BE2C (cell line): ENCODE measurements around the gene ADGRD1.

ENCODE experiments used
- DNase-seq: peaks from one replicate; pipeline ENCODE4 v3.0.0-alpha.2; 2020
- H3K27me3 ChIP-seq: fragments of 250-450 bp; sonication (Bioruptor Pico); 2 replicates; pipeline ENCODE4 v1.5.1; 2020; ENCODE audit warnings: mild to moderate bottlenecking
- H3K36me3 ChIP-seq: fragments of 250-450 bp; sonication (Bioruptor Pico); 2 replicates; pipeline ENCODE4 v1.5.1; 2020; ENCODE audit warnings: mild to moderate bottlenecking
- H3K4me1 ChIP-seq: fragments of 250-450 bp; sonication (Bioruptor Pico); 2 replicates; pipeline ENCODE4 v1.5.1; 2020
- H3K4me3 ChIP-seq: 2 replicates; pipeline ENCODE4 v1.5.1; 2011; ENCODE audit warnings: low read depth, low read length
- H3K9me3 ChIP-seq: fragments of 250-450 bp; sonication (Bioruptor Pico); 2 replicates; pipeline ENCODE4 v1.5.1; 2020
- TF ChIP-seq, protein P1 (sequence below): IDR thresholded peaks from 2 replicates; pipeline ENCODE4 v1.5.1; 2012; ENCODE audit warnings: mild to moderate bottlenecking, low read depth, low read length

ADGRD1 gene

GRCh38 chr12:131051155-131051473 lies 97.4 kb downstream of the ADGRD1 start:
- Histone ChIP-seq H3K36me3 (no peaks in the 10 kb centered on the region), H3K4me1 (no peaks in the 10 kb centered on the region), H3K4me3 (no peak overlapping the region), H3K9me3 (no peaks in the 10 kb centered on the region), H3K27me3 (peaks cover 39% of the 10 kb centered on the region)
- TF ChIP-seq, protein P1, sequence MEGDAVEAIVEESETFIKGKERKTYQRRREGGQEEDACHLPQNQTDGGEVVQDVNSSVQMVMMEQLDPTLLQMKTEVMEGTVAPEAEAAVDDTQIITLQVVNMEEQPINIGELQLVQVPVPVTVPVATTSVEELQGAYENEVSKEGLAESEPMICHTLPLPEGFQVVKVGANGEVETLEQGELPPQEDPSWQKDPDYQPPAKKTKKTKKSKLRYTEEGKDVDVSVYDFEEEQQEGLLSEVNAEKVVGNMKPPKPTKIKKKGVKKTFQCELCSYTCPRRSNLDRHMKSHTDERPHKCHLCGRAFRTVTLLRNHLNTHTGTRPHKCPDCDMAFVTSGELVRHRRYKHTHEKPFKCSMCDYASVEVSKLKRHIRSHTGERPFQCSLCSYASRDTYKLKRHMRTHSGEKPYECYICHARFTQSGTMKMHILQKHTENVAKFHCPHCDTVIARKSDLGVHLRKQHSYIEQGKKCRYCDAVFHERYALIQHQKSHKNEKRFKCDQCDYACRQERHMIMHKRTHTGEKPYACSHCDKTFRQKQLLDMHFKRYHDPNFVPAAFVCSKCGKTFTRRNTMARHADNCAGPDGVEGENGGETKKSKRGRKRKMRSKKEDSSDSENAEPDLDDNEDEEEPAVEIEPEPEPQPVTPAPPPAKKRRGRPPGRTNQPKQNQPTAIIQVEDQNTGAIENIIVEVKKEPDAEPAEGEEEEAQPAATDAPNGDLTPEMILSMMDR: no peak
- DNase-seq: no peak

DNA sequence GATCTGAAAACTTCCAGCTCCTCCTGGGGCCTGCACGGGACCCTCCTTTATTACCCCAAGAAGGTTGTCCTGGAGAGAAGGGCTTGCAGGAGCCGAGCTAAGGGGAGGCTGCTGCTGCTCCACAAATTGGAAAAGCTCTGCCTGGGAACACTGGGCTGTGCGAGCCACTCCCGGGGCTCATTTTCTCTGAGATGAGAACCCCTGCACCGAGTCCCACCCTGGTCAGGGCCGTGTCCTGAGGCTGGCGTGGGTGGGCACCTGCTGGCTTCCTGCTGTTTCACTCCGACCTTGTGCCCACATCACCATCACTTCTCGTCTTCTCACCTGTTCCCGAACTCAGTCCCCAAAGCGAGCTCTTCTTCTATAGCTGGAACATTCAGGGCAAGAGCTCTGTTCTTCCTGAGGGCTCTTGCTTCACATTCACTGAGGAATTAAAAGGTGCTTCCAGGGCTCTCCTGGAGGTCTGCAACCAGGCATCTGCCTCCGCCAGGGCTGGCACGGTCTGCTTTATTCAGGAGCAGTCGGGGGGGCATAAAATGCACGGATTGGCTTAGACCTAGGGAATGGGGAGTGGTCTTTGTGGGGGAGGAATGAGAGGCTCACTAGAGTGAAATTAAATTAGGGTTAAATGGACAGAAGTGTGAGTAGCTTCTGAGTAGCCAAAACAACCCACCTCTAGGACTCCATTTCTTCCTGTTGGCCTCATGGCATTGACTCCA lies 98.5 kb downstream of the ADGRD1 start:
- no peaks in the 10 kb centered on the region for H3K9me3 ChIP-seq
- TF ChIP-seq, protein P1: no peak
- H3K4me1 ChIP-seq: no peaks in the 10 kb centered on the region
- no peak for DNase-seq
- H3K4me3 ChIP-seq: no peak overlapping the region
- H3K27me3 ChIP-seq: peaks cover 50% of the 10 kb centered on the region
- no peaks in the 10 kb centered on the region for H3K36me3 ChIP-seq

GRCh38 chr12:131052929-131053328 lies 99.2 kb downstream of the ADGRD1 start:
- Histone ChIP-seq H3K36me3 (no peaks in the 10 kb centered on the region), H3K4me1 (no peaks in the 10 kb centered on the region), H3K4me3 (no peak overlapping the region), H3K27me3 (peaks cover 52% of the 10 kb centered on the region), H3K9me3 (no peaks in the 10 kb centered on the region)
- no peak for DNase-seq
- TF ChIP-seq, protein P1: no peak

DNA sequence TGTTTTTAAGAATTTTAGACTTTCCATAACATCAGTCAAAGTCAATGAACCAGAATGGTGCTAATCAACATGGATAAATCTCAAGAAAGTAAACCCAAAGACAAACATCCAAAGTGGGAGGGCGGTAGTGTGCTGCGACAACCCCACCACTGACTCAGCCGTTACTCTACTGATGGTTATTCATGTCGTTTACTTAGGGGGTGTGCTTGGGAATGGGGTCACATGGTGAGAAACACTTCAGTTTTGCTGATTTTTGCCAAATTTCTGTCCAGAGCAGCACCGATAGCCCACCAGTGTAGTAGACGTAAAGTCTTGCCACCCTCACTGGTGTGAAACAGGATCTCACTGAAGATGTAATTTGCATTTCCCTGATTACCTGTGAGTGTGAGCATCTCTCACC lies 99.9 kb downstream of the ADGRD1 start:
- Histone ChIP-seq H3K9me3 (no peaks in the 10 kb centered on the region), H3K36me3 (no peaks in the 10 kb centered on the region), H3K4me3 (no peak overlapping the region), H3K4me1 (no peaks in the 10 kb centered on the region), H3K27me3 (peaks cover 58% of the 10 kb centered on the region)
- TF ChIP-seq, protein P1: no peak
- DNase-seq: no peak

- Histone ChIP-seq H3K4me3 (no peak overlapping the region), H3K9me3 (no peaks in the 10 kb centered on the region), H3K4me1 (no peaks in the 10 kb centered on the region), H3K36me3 (no peaks in the 10 kb centered on the region), H3K27me3 (peaks cover 64% of the 10 kb centered on the region)
- DNase-seq: peak; percentile 4
- TF ChIP-seq, protein P1: no peak
Measured at GRCh38 chr12:131054345-131055092, 100.8 kb downstream of the ADGRD1 start.

GRCh38 chr12:131055093-131055465 lies 101.4 kb downstream of the ADGRD1 start:
- no peaks in the 10 kb centered on the region for H3K9me3 ChIP-seq
- no peaks in the 10 kb centered on the region for H3K4me1 ChIP-seq
- TF ChIP-seq, protein P1: no peak
- H3K27me3 ChIP-seq: peaks cover 64% of the 10 kb centered on the region
- H3K4me3 ChIP-seq: no peak overlapping the region
- H3K36me3 ChIP-seq: no peaks in the 10 kb centered on the region
- no peak for DNase-seq
